ENCODE measurements around the gene MT1H.

MT1H gene

DNA sequence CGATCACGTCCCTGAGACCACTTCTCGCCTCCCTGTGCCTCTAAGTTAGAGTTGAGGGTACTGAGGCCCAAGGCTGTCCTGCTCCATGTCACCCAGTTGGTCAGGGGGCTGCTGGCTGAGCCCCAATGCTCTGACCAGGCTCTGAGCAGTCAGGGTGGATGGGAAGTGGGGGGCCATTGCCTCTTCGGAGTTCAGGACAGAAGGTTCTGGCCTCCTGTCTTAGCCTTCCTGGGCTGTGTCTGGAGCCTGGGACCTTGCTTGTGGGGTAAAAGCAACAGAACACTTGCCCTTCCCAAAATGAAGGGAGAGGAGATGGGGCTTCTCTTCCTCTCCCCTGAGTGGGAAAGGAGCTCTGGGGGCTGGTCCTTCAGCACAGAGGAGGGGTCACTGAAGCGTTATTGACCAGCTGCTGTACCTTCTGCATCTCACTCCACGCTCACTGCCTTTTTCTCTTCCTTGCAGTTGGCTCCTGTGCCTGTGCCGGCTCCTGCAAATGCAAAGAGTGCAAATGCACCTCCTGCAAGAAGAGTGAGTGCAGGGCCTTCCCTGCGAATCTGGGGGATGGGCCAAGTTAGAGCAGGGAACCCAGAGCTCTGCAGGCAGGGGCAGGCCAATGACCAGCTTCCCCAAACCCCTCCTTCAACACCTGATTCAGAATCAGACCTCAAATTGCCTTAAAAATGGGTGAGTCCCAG lies 13.2 kb downstream of the MT1H start:
- Histone ChIP-seq H3K36me3 (ENCODE audit: insufficient read depth, low read length) (no peaks in the 10 kb centered on the region), H3K27me3 (ENCODE audit: control insufficient read depth in 1 of 2, insufficient read depth in 2 of 2, low read length in 2 of 2) (no peaks in the 10 kb centered on the region), H3K9me3 (ENCODE audit: low read length) (no peaks in the 10 kb centered on the region), H3K9ac (ENCODE audit: low read length) (peak overlapping the region; percentile 62), H3K4me1 (ENCODE audit: insufficient read depth, low read length) (peaks cover 30% of the 10 kb centered on the region), H3K27ac (ENCODE audit: low read depth, low read length) (peak overlapping the region; percentile 78), H3K4me3 (ENCODE audit: low read depth in 1 of 2, low read length in 2 of 2) (peak overlapping the region; percentile 61 to 74)

DNA sequence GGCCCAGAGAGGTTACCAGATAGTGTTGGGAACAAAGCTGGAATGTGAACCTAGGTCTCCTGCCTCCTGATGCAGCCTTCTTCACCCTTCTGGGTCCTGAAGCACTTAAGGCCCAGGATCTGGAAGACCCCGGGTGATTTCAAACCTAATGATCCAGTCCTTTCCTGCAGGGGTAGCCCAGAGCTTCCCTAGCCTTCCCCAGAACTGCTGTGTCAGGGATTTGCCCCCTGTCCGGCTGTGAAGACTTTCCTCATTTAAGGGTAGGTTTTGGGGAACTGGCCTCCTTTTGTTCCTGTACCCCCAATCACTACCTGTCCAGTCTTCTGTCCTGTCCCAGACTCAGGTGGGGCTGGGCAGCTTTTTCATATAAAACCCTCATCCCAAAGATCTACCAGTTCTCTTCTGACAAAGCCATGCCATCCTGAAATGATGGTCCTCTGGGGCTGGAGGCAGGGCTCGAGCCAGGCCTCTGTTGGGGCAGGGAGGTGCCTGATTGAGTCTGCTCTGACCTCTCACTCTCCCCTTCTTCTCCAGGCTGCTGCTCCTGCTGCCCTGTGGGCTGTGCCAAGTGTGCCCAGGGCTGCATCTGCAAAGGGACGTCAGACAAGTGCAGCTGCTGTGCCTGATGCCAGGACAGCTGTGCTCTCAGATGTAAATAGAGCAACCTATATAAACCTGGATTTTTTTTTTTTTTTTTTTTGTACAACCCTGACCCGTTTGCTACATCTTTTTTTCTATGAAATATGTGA lies 14.0 kb downstream of the MT1H start:
- Histone ChIP-seq H3K9me3 (ENCODE audit: low read length) (no peaks in the 10 kb centered on the region), H3K4me1 (ENCODE audit: insufficient read depth, low read length) (peaks cover 30% of the 10 kb centered on the region), H3K9ac (ENCODE audit: low read length) (no peak overlapping the region), H3K27me3 (ENCODE audit: control insufficient read depth in 1 of 2, insufficient read depth in 2 of 2, low read length in 2 of 2) (no peaks in the 10 kb centered on the region), H3K36me3 (ENCODE audit: insufficient read depth, low read length) (no peaks in the 10 kb centered on the region), H3K27ac (ENCODE audit: low read depth, low read length) (peak overlapping the region; percentile 4), H3K4me3 (ENCODE audit: low read depth in 1 of 2, low read length in 2 of 2) (peak overlapping the region in 1 of 2 donors; percentile 74)

DNA sequence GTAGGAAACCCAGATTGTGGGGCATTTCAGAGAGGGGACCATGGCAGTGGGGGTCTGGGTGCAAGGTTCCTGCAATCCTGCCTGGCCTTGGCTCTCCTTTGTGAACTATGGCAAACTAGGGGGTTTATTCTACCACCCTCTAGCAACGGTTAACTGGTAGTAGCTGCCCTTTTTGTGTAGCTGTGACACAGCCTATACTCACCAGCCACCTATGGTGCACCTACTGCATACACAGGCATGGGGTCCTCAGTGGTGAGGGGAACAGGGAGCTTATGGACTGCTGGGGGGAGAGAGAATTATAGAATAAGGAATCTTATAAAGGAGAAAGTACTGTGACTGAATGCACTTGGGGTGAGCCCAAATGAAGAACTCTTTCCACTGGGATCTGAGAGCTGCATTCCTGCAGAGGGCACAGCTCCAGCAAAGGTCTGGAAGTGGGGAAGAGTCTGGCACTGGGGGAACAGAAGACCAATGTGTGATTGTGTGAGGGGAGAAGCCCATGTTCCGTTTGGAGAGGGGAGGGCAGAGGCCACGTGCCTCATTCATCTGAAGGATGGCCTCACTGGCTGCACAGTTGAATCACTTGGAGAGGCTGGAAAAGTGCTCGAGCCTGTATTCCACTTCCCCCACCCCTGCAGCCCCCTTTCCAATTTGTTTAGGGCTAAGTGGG lies 14.8 kb downstream of the MT1H start:
- Histone ChIP-seq H3K27ac (ENCODE audit: low read depth, low read length) (no peak overlapping the region), H3K9ac (ENCODE audit: low read length) (no peak overlapping the region), H3K4me3 (ENCODE audit: low read depth in 1 of 2, low read length in 2 of 2) (no peak overlapping the region), H3K9me3 (ENCODE audit: low read length) (no peaks in the 10 kb centered on the region), H3K4me1 (ENCODE audit: insufficient read depth, low read length) (peaks cover 30% of the 10 kb centered on the region), H3K27me3 (ENCODE audit: control insufficient read depth in 1 of 2, insufficient read depth in 2 of 2, low read length in 2 of 2) (no peaks in the 10 kb centered on the region), H3K36me3 (ENCODE audit: insufficient read depth, low read length) (no peaks in the 10 kb centered on the region)

DNA sequence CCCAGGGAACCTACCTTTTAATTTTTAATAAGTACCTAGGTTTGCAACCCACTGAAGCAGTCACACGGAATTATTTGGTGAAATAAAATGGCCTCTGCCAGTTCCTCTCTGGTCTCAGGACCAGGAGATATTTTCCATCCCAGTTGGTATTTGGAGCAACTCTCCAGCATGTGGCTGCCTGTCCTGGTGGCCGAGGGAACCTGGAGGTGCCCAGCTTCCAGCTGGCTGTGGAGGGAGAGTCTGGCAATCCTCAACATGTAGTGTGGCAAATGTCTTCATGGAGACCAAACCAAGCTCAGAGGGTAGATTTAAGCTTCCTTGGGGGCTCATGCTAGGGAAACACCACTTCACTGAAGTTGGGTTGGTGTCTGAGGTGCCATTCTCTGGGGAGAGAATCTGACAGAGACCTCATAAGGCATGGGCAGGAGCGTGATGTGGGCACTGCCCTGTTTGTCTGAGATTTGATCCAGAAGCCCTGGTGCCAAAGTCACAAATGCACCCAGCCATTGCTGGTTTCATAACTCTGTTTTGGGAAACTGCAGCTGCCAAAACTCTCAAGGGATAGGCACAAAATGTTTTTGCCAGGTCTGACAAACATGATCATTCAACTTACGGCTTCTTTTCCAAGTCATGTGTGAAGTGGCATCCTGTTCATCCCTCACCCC lies 15.4 kb downstream of the MT1H start:
- Histone ChIP-seq H3K9me3 (ENCODE audit: low read length) (no peaks in the 10 kb centered on the region), H3K4me3 (ENCODE audit: low read depth in 1 of 2, low read length in 2 of 2) (no peak overlapping the region), H3K4me1 (ENCODE audit: insufficient read depth, low read length) (peaks cover 30% of the 10 kb centered on the region), H3K9ac (ENCODE audit: low read length) (no peak overlapping the region), H3K36me3 (ENCODE audit: insufficient read depth, low read length) (no peaks in the 10 kb centered on the region), H3K27me3 (ENCODE audit: control insufficient read depth in 1 of 2, insufficient read depth in 2 of 2, low read length in 2 of 2) (no peaks in the 10 kb centered on the region), H3K27ac (ENCODE audit: low read depth, low read length) (no peak overlapping the region)

DNA sequence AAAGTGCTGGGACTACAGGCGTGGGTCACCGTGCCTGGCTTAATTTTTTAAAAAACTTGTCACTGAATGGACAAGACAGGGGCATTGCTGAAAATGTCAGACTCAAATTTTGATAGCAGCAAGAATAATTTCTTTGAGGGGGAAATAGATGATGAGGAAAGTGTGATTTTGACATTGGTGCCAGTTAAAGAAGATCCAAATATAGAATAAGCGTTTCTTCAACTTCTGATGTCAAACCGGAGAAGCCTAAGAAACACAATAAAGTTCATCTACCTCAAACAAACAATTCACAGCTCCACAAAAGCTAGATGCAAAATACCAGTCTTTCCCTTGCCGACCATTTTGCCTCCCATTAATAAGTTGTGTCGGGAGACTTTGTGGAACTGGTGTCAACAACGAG lies 17.1 kb downstream of the MT1H start:
- Histone ChIP-seq H3K9me3 (ENCODE audit: low read length) (no peaks in the 10 kb centered on the region), H3K4me3 (ENCODE audit: low read depth in 1 of 2, low read length in 2 of 2) (no peak overlapping the region), H3K27ac (ENCODE audit: low read depth, low read length) (no peak overlapping the region), H3K4me1 (ENCODE audit: insufficient read depth, low read length) (peaks cover 30% of the 10 kb centered on the region), H3K36me3 (ENCODE audit: insufficient read depth, low read length) (no peaks in the 10 kb centered on the region), H3K27me3 (ENCODE audit: control insufficient read depth in 1 of 2, insufficient read depth in 2 of 2, low read length in 2 of 2) (no peaks in the 10 kb centered on the region), H3K9ac (ENCODE audit: low read length) (no peak overlapping the region)

DNA sequence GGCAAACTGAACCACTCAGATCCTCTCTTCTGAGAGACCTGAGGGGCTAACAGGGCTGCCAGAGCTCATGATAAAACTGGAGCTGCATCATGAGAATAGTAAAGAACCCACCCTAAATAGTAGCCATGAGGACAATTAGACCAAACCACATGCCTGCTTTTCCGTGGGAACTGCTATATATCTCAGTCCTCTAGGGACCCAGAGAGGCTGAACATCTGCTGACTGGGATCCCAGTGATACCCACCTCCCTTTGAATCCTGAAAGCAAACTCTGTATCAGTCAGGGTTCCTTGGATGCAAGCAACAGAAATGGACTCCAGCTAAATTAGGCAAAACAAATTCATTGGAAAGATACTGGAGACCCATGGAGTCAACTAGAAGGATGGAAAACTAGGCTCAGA lies 19.1 kb downstream of the MT1H start:
- H3K36me3 ChIP-seq (ENCODE audit: insufficient read depth, low read length) = no peaks in the 10 kb centered on the region
- H3K27me3 ChIP-seq (ENCODE audit: control insufficient read depth in 1 of 2, insufficient read depth in 2 of 2, low read length in 2 of 2) = no peaks in the 10 kb centered on the region
- no peak overlapping the region for H3K9ac ChIP-seq (ENCODE audit: low read length)
- no peaks in the 10 kb centered on the region for H3K9me3 ChIP-seq (ENCODE audit: low read length)
- no peak overlapping the region for H3K27ac ChIP-seq (ENCODE audit: low read depth, low read length)
- H3K4me3 ChIP-seq (ENCODE audit: low read depth in 1 of 2, low read length in 2 of 2) = no peak overlapping the region
- H3K4me1 ChIP-seq (ENCODE audit: insufficient read depth, low read length) = peaks cover 17% of the 10 kb centered on the region

DNA sequence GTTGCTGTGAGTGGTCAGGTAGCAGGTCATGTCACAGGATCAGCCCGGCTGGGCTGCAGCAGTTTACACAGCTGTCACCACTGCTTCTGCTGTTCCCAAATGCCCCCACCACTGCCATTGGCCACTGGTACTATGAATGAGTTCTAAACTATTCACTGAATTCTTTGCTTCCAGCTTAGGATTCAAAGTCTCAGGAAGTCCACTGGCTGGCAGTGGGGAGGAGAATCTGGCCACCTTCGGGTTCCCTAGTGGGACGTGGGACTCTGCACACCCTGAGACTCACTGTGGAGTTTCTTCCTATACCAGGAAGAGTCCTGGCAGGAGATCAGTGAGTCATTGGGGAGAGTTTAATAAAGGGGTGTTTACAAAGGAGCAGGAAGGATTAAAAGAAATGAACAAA lies 19.6 kb downstream of the MT1H start:
- Histone ChIP-seq H3K4me3 (ENCODE audit: low read depth in 1 of 2, low read length in 2 of 2) (no peak overlapping the region), H3K9ac (ENCODE audit: low read length) (no peak overlapping the region), H3K4me1 (ENCODE audit: insufficient read depth, low read length) (peaks cover 13% of the 10 kb centered on the region), H3K27me3 (ENCODE audit: control insufficient read depth in 1 of 2, insufficient read depth in 2 of 2, low read length in 2 of 2) (no peaks in the 10 kb centered on the region), H3K9me3 (ENCODE audit: low read length) (no peaks in the 10 kb centered on the region), H3K36me3 (ENCODE audit: insufficient read depth, low read length) (no peaks in the 10 kb centered on the region), H3K27ac (ENCODE audit: low read depth, low read length) (no peak overlapping the region)

DNA sequence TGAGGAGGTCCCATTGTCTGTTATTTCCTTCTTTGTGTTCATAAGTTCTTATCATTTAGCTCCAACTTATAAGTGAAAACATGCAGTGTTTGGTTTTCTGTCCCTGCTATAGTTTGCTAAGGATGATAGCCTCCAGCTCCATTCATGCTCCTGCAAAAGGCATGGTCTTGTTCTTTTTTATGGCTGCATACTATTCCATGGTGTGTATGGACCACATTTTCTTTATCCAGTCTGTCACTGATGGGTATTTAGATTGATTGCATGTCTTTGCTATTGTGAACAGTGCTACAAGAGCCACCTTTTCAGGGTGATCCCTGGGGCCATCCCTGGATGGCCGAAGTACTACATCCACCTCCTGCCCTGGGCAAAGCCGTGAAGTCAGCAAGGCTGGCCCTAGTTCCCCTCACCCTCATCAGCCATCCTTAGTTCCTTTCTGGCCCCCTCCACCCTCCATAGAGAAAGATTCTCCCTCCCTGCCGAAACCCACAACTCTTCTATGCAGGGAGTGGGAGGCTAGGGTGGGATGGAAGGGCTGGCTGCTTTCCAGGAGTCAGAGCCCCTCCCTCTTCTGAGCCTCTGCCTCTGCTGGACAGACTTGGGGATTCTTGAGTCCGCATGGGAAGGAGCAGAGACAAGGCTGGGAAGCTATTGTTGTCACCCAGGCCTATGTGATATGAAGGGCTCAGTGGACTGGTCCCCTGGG lies 21.0 kb downstream of the MT1H start:
- H3K27ac ChIP-seq (ENCODE audit: low read depth, low read length) = no peak overlapping the region
- H3K9me3 ChIP-seq (ENCODE audit: low read length) = no peaks in the 10 kb centered on the region

DNA sequence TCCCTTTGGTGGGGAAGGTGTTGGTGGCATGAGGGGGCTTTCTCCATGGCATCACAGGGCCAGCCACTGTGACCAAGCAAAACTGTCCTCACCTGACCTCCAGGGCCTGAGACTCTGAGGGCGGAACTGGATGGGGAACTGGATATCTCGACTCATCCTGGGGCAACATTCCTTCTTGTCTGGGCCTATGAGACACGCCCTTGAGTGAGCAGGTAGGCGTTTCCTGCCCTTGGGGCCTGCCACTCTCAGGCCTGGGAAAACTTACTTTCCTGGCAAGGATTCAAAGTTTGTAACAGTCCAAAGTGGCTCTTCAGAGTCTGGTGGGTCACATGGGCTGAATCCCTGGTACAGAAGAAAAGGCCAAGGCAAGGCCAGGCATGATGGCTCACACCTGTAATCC lies 22.3 kb downstream of the MT1H start:
- H3K27me3 ChIP-seq (ENCODE audit: control insufficient read depth in 1 of 2, insufficient read depth in 2 of 2, low read length in 2 of 2) = no peaks in the 10 kb centered on the region
- H3K27ac ChIP-seq (ENCODE audit: low read depth, low read length) = no peak overlapping the region
- no peak overlapping the region for H3K9ac ChIP-seq (ENCODE audit: low read length)
- no peaks in the 10 kb centered on the region for H3K9me3 ChIP-seq (ENCODE audit: low read length)
- H3K4me1 ChIP-seq (ENCODE audit: insufficient read depth, low read length) = no peaks in the 10 kb centered on the region
- no peaks in the 10 kb centered on the region for H3K36me3 ChIP-seq (ENCODE audit: insufficient read depth, low read length)
- H3K4me3 ChIP-seq (ENCODE audit: low read depth in 1 of 2, low read length in 2 of 2) = no peak overlapping the region

More for the DNA sequence above, 21.0 kb downstream of the MT1H start:
- H3K9ac ChIP-seq (ENCODE audit: low read length) = no peak overlapping the region
- H3K4me1 ChIP-seq (ENCODE audit: insufficient read depth, low read length) = no peaks in the 10 kb centered on the region
- no peaks in the 10 kb centered on the region for H3K36me3 ChIP-seq (ENCODE audit: insufficient read depth, low read length)
- no peak overlapping the region for H3K4me3 ChIP-seq (ENCODE audit: low read depth in 1 of 2, low read length in 2 of 2)
- no peaks in the 10 kb centered on the region for H3K27me3 ChIP-seq (ENCODE audit: control insufficient read depth in 1 of 2, insufficient read depth in 2 of 2, low read length in 2 of 2)

DNA sequence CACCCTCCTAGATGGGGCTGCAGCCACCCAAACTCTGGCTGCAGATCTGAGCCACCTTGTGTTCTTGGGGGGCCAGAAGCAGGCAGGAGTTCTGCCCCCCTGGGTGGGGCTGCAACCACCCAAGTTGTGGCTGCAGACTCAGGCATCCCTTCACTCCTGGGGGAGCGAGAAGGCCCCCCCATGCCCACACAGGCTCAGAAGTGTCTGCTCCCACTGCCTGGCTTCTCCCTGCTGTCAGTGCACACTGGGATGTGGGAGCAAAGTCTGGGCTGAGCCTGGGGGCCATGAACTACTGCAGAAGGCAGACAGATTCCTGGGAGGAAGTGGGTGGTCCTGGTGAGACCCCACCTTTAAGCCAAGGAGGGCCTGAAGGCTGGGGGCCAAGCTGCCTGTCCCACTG lies 25.6 kb downstream of the MT1H start:
- H3K27me3 ChIP-seq (ENCODE audit: control insufficient read depth in 1 of 2, insufficient read depth in 2 of 2, low read length in 2 of 2) = no peaks in the 10 kb centered on the region
- H3K36me3 ChIP-seq (ENCODE audit: insufficient read depth, low read length) = no peaks in the 10 kb centered on the region
- H3K9me3 ChIP-seq (ENCODE audit: low read length) = no peaks in the 10 kb centered on the region
- no peak overlapping the region for H3K4me3 ChIP-seq (ENCODE audit: low read depth in 1 of 2, low read length in 2 of 2)
- no peak overlapping the region for H3K9ac ChIP-seq (ENCODE audit: low read length)
- no peak overlapping the region for H3K27ac ChIP-seq (ENCODE audit: low read depth, low read length)
- no peaks in the 10 kb centered on the region for H3K4me1 ChIP-seq (ENCODE audit: insufficient read depth, low read length)
